Psoas muscle (tissue), 8 donors: ENCODE data around the gene SBF2. TPM values are rescaled to one million over a fixed set of nuclear protein-coding genes. Genes with fewer than 3 reads are reported as not detected.
A peak's percentile ranks its signal among the peaks of the same experiment; 100 is the strongest.

Source experiments
- ATAC-seq, 4 donors: fragments of 200-7000 bp; cut with Tn5 transposase; one replicate each; pipeline ENCODE4 v1.9.1; 2020; ENCODE audit warnings: moderate library complexity in 3 of 4, mild to moderate bottlenecking in 2 of 4
- DNase-seq, 2 donors: peaks; one replicate each; pipeline ENCODE4 v3.0.0-alpha.2; 2020
- H3K27ac ChIP-seq: fragments of 200-600 bp; one replicate; pipeline ENCODE4 v1.8.0; 2022
- H3K27me3 ChIP-seq, 3 donors: fragments of 200-600 bp in 1 of 3; one replicate each; pipeline versions ENCODE4 v1.6.1 to v1.8.0; 2013 to 2022; ENCODE audit warnings: low read length in 2 of 3, mild to moderate bottlenecking in 2 of 3, moderate library complexity in 1 of 3; ENCODE audit not compliant: insufficient read depth in 3 of 3
- H3K36me3 ChIP-seq, 2 donors: fragments of 200-600 bp in 1 of 2; one replicate each; pipeline versions ENCODE4 v1.6.1 to v1.8.0; 2013 to 2022; ENCODE audit warnings: low read depth in 1 of 2, mild to moderate bottlenecking in 1 of 2, moderate library complexity in 1 of 2; ENCODE audit not compliant: insufficient read depth in 1 of 2
- H3K4me1 ChIP-seq: fragments of 200-600 bp; one replicate; pipeline ENCODE4 v1.8.0; 2022
- H3K4me3 ChIP-seq: fragments of 200-600 bp; one replicate; pipeline ENCODE4 v1.8.0; 2022; ENCODE audit warnings: mild to moderate bottlenecking
- H3K9me3 ChIP-seq: fragments of 200-600 bp; one replicate; pipeline ENCODE4 v1.8.0; 2022
- CTCF ChIP-seq: fragments of 200-600 bp; IDR thresholded peaks from one replicate; pipeline ENCODE4 v1.8.0; 2022; ENCODE audit warnings: antibody characterized with exemption
- WGBS, 3 donors: extraction: QIAGEN DNeasy Blood & Tissue Kit; methylation state at CpG; one replicate each; pipeline versions ENCODE4 v1.1.6 to v1.1.7; 2013; 5-methylcytosine and 5-hydroxymethylcytosine counted together
- intact Hi-C, 2 donors: fragments of 100-400 bp; cut with DNase I; formaldehyde crosslinking; loops; one replicate each; pipeline versions ENCODE4 v1.11.0 to v1.14.2; 2022
- polyA plus RNA-seq, 3 donors: library from polyadenylated mRNA; stranded (reverse); fragments of 200-250 nt; gene quantifications; one replicate each; pipeline ENCODE4 v1.2.3, GENCODE V29; 2013
- total RNA-seq, 4 donors: library from RNA; stranded (reverse); fragmentation: NEBNext Ultra II Directional in 2 of 4; extraction: Animal tissue kit (Norgen Biotek cat#: 25700) in 2 of 4; gene quantifications; one replicate each; pipeline versions ENCODE4 v1.2.1 to v1.2.4, GENCODE V29; 2021 to 2023
- donor health status: healthy with polysubstance abuse.
- donor health status: DM: no; HTN: no; CAD: no; lungs with moderate emphysema.
- donor health status: Bipolar disorder and iron deficiency.
- donor health status: healthy.
- donor health status: DM: yes; HTN: yes; CAD: no.
- donor health status: DM: no; HTN: no; CAD: no.
- donor health status: DM: no; HTN: no; CAD: no.
- donor health status: DM: yes; HTN: yes; CAD: no.

SBF2 gene
- total and polyA plus RNA-seq, 7 donors, result 3.3 to 12.6 (median 10.6) TPM

- H3K9me3 ChIP-seq, result no peaks in the 10 kb centered on the region
- no peak overlapping the region for H3K27ac ChIP-seq
- TF ChIP-seq CTCF, result no peak
- H3K4me3 ChIP-seq, result no peak overlapping the region
- intact Hi-C loops, result no loop called here
- 80 to 91% (median 85%) methylated on average over 4 of the region's 4 CpGs for WGBS, 3 donors
- DNase-seq, result no peak
- H3K4me1 ChIP-seq, result peaks cover 22% of the 10 kb centered on the region
- H3K36me3 ChIP-seq, result peaks cover 3 to 38% of the 10 kb centered on the region in 2 donors
- ATAC-seq, result no peak
- H3K27me3 ChIP-seq, result no peaks in the 10 kb centered on the region
Measured at GRCh38 chr11:9806946-9807687, 486.9 kb downstream of the SBF2 start.

GRCh38 chr11:9804419-9804902 is 489.6 kb downstream of the SBF2 start:
- no peak for TF ChIP-seq CTCF
- Histone ChIP-seq H3K27me3 (no peaks in the 10 kb centered on the region), H3K36me3 (peaks cover 3 to 23% of the 10 kb centered on the region in 2 donors), H3K4me1 (peaks cover 32% of the 10 kb centered on the region), H3K9me3 (no peaks in the 10 kb centered on the region), H3K27ac (peak overlapping the region; percentile 83), H3K4me3 (no peak overlapping the region)
- no peak for ATAC-seq
- no peak for DNase-seq
- WGBS, 3 donors, result 78 to 92% (median 81%) methylated on average over 2 of the region's 2 CpGs
- intact Hi-C loops, result no loop called here

- no peak for DNase-seq
- ATAC-seq, result no peak
- H3K27ac ChIP-seq, result peak overlapping the region; percentile 83
Measured at GRCh38 chr11:9803685-9804418, 490.2 kb downstream of the SBF2 start.

GRCh38 chr11:9802291-9802861 is 491.6 kb downstream of the SBF2 start:
- Histone ChIP-seq H3K4me1 (peaks cover 32% of the 10 kb centered on the region), H3K4me3 (no peak overlapping the region), H3K27ac (peak overlapping the region; percentile 83), H3K9me3 (no peaks in the 10 kb centered on the region), H3K36me3 (peaks cover 3 to 6% of the 10 kb centered on the region in 2 donors), H3K27me3 (no peaks in the 10 kb centered on the region)
- ATAC-seq, result peak; percentile 87 to 97 (median 94)
- 10 to 21% (median 14%) methylated on average over 3 of the region's 3 CpGs for WGBS, 3 donors
- TF ChIP-seq CTCF, result no peak
- no peak for DNase-seq
- intact Hi-C loops, result no loop called here

More at GRCh38 chr11:9803685-9804418, 490.2 kb downstream of the SBF2 start:
- Histone ChIP-seq H3K9me3 (no peaks in the 10 kb centered on the region), H3K27me3 (no peaks in the 10 kb centered on the region), H3K4me3 (no peak overlapping the region), H3K36me3 (peaks cover 3 to 19% of the 10 kb centered on the region in 2 donors), H3K4me1 (peaks cover 32% of the 10 kb centered on the region)
- TF ChIP-seq CTCF, result no peak
- WGBS, 3 donors, result 30 to 45% (median 41%) methylated on average over 5 of the region's 5 CpGs
- intact Hi-C loops, result no loop called here
